Stimulated activated CD8-positive, alpha-beta memory T cell treated with anti-CD3 and anti-CD28 coated beads, Interleukin-4, amount 100 ng/mL, for 48 hours (primary cell): Measurements from ENCODE around the gene IL32.
A peak's percentile ranks its signal among the peaks of the same experiment; 100 is the strongest.
"Not testable (repeated sequence)": the region's sequence is repeated elsewhere in the genome, so short reads cannot be mapped to it uniquely, and the experiment has no call there.

ENCODE experiments used
- DNase-seq: peaks from one replicate; pipeline ENCODE4 v3.0.0-alpha.2; 2020

The IL32 gene

DNA sequence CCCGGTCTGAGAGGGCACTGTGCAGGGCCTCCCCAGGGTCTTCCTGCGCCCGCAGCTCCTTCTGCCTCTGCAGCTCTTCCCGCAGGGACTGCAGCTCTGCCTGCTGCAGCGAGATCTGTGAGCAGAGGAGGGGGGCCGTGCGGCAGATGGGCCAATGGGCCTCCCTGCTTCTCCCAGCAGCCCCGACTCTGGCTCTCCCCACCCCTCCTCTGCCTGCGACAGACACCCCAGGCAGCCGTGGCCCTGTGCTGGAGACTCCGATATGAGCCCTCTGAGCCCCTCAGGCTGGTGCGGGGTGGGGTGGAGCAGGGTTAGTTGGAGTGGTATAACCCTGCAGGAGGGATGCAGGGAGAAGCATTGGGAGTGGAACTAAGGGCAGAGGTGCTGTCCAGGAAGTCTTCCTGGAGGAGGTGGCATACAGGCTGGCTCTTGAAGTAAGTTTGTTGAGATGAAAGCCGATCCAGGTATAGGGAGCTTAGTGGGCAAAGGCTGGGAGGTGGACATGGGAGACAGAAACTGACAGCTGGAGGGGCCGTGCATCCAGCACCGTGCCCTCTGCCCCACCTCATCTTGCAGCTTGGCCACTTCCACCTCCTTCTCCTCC, 36.6 kb upstream of the IL32 start:
- no peak for DNase-seq

DNA sequence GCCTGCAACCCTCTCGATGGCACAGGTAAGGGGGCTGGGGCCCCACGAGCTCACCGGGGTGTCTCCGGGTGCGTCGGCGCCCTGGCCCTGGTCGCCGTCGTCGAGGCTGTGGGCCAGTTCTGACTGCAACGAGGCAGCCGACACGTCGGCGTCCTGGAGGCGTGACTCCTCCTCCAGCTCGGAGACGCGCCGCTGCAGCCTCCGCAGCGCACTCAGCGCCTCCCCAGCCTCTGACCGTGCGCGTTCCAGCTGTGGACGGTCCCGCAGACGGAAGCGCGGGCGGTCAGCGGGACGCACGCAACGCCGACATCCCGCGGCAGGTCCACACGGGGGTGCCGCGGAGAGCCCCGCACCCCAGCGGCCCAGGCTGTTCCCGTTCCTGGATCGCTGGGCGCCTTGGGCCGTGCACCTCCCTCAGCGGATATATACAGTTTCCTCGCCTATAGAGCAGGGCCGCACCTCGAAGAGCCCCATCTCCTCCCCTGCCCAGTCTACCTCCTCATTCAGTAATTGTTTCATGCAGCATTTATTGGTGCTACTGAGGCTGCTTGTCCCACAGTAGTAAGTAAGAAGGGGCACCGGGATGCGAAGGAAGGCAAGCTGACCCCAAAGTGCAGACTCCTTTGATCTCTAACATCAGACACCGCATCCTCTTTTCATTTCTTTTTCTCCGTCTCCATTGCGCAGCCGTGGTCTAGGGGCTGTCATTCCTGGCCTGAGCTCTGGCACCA, 35.8 kb upstream of the IL32 start:
- DNase-seq = peak; percentile 64

DNA sequence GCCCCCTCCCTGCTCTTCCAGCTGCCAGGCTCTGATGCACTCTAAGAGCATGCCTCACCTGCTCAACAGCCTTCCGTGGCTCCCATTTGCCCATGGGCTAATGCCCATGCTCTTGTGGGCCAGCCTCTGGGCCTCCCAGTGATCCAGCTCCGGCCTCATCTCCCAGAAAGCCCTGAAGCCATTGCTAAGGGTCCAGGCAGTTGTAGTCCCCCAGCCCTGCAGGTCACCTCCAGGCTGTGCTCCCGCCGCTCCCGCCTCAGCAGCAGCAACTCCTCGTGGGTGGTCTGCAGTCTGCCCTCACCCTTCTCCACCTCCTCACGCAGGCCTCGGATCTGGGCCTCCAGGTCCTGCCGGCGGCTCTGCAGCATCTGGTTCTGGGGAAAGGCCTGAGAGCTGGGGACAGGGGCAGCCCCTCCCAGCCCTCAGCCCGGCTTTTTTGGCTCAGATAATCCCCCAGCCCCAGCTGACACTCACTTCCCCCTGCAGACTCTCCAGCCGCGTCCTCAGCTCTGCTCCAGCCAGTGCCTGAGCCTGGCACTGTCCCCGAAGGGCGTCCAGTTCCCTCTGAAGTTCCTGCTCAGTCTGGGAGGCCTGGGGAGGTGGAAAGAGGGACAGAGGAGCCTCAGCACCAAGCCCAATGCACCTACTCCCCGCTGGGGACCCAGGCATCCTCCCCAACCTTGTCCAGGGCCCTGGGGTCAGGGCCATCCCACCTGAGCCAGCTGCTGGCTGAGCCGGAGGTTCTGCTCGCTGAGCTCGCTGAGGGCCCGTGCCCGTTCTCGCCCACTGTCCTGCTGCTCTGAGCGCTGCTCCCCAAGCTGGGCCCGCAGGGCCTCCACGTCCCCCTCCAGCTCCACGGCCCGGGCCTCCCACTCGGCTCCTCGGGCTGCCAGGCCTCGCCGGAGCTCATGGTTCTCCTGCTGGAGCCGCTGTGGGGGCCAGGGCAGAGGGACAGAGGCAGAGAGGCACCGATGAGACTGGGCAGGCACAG, 34.9 kb upstream of the IL32 start:
- DNase-seq = no peak

GRCh38 chr16:3032624-3033023, 32.8 kb upstream of the IL32 start:
- no peak for DNase-seq

DNA sequence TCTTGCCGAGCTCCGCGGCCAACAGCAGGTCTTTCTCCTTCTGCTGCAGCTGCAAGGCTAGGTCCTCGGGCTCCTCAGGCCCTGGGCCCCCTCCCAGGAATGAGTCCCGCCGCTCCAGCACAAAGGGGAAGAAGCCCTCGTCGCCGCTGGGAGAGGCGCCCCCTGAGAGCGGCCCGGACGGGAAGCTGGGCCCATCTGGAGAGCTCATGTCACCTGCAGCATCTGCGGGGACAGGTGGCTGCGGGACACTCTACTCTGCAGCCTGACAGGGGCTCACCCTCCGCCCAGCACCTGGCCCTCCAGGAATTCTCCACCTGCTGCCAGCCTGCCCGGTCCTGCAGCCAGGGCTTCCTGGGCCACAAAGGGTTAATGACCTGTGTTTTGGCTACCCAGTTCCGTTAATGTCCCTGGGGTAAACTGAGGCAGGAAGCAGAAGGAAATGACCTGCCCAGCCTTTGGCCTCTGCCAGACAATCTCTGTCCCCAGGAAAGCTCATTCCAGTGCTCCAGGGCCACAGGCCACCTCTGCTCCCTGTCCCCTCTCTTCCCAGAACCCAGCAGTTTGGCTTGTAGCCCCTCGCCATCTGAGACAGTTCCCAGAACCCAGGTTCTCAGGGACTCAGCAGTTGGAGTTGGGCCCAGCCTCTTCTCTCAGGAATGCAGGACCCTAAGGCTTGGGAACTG, 30.0 kb upstream of the IL32 start:
- no peak for DNase-seq

- DNase-seq = no peak
Measured at GRCh38 chr16:3035972-3036725, 29.3 kb upstream of the IL32 start.

DNA sequence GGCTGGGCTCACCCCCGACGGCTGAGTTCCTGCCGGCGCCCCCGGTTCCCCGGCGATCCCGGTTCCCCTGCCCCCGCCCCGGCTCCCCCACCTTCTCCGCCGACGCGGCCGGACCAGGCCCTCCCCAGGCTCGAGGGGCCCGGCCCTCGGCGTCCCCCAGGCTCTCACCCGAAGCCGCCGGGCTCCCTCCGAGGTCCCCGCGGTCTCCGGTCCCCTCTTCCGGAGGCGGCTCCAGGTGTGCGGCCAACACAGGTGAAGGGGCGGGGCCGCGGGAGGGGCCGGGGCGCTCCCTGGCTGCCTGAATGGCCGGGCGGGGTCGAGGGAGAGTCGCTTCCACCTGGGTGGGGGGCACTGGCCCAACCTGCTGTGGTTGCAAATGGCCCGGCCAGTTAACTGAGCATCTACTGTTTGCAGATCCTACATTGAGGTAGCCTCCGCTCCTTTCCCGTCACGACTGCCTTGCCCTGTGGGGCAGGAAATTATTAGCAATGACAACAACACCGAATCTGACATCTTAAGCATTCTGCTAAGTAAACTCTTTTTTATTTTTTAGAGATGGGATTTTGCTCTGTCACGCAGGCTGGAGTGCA, 28.6 kb upstream of the IL32 start, which contains the start of gene BICDL2:
BICDL2 (minus strand) TSS at position 219 of the 590 bp plus-strand sequence. CDS start 1,448 bp downstream, outside the sequence.
- no peak for DNase-seq

DNA sequence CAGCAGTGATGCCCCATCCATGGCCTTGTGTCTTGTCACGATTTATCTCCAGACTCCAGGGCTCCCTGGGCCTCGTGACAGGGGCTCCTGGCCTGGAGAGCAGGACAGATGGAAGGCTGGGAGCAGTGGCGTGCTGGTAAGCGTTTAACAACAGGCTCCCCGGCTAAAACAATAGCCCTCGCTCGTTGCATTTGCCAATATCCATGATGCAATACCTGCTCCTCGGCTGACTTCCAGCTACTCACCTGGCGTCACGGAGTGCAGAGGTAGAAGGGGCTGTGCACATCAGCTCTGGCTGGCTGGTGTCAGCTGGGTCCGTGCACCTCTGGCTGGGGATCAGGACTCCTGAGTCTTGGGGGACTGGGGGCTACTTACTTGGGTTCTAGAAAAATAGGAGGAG, 27.2 kb upstream of the IL32 start:
- no peak for DNase-seq

GRCh38 chr16:3038896-3039295, 26.5 kb upstream of the IL32 start:
- DNase-seq = no peak

- no peak for DNase-seq
Measured at GRCh38 chr16:3042376-3042775, 23.1 kb upstream of the IL32 start.

GRCh38 chr16:3044708-3045107, 20.7 kb upstream of the IL32 start:
- DNase-seq = no peak

DNA sequence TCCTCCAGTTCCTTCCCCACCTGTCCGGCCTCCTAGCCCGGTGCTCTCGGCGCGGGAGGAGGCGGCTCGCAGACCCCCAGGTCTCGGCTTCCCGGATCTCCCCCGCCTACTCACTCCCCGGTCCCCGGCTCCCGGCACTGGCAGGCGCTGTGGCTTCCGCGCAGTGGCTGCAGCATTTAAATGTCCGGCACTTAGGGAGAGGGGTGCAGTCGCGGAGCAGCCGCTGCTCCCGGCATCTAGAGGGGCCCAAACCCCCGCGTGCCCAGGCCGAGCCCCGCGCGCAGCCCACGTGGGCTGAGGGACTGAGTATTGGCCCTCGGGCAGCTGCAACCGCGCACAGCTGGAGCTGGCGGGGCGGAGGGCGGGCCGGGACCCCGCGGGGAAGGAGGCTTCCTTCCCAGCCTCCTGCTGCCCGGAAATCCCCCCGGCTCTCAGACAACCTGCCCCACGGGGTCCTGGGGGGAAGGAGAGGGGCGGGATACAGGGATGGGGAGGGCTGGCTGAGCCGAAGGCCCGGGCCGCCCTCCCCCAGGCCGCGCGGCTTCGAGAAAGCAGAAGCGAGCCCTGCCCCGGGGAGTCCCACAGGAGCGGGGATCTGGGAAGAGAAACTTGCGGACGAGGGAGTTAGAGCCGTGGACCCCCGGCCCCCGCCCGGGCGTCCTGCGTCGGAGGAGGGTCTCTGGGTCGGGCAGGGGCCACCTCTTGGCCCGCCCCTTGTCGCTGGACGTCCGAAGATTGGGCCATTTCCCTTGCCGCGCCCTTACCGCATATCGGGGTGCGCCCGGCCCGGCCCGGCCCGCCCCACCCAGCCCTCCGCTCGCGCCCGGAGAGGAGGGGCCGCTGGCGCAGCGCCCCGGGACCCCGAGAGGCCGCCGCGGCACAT, 19.4 kb upstream of the IL32 start, which contains the start of gene MMP25:
MMP25 (plus strand) TSS at position 804 of the 883 bp plus-strand sequence. CDS start 357 bp downstream, outside the sequence.
- DNase-seq = no peak

- no peak for DNase-seq
Measured at GRCh38 chr16:3046641-3047386, 18.6 kb upstream of the IL32 start.

- DNase-seq = no peak
Measured at GRCh38 chr16:3047387-3047720, 18.1 kb upstream of the IL32 start.

DNA sequence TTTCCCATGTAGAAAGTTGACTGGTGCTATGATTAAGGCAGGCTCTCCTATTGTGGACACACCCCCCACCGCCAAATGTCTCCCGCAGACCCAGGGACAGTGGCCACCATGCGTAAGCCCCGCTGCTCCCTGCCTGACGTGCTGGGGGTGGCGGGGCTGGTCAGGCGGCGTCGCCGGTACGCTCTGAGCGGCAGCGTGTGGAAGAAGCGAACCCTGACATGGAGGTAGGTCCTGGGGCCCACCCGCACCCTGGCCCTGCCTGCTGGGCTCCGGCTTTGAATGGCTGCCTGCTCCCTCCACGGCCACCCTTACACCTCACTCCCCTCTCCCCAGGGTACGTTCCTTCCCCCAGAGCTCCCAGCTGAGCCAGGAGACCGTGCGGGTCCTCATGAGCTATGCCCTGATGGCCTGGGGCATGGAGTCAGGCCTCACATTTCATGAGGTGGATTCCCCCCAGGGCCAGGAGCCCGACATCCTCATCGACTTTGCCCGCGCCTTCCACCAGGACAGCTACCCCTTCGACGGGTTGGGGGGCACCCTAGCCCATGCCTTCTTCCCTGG, 15.4 kb upstream of the IL32 start:
- no peak for DNase-seq

DNA sequence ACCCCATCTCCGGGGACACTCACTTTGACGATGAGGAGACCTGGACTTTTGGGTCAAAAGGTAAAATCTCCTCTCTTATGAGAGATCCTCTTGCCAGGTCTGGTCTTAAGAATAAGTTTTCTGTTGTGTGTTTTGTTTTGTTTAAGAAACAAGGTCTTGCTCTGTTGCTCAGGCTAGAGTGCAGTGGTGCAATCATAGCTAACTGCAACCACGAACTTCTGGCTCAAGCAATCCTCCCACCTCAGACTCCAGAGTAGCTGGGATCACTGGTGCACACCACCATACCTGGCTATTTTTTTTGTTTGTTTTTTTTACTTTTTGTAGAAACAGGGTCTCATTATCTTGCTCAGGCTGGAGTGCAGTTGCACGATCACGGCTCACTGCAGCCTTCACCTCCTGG, 15.0 kb upstream of the IL32 start:
- no peak for DNase-seq

DNA sequence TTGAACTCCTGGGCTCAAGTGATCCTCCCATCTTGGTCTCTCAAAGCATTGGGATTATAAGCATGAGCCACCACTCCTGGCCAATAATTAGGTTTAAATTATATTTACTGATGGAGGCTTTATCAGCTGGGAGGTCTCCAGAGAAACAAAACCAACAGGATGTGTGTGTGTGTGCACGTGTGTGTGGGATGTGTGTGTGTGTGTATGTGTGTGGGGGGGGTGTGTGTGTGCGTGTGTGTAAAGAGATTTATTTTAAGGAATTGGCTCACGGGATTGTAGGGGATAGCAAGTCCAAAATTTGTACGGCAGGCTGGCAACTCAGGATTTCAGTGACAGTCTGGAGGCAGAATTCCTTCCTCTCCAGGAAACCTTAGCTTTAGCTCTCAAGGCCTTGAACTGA, 14.4 kb upstream of the IL32 start:
- no peak for DNase-seq

- DNase-seq = no peak
Measured at GRCh38 chr16:3051494-3051893, 13.9 kb upstream of the IL32 start.

GRCh38 chr16:3052571-3053329, 12.7 kb upstream of the IL32 start:
- DNase-seq = not testable (repeated sequence)
